Measurements from ENCODE around the gene PPFIA4.

The PPFIA4 gene

GRCh38 chr1:203099805-203100515 is 73.7 kb downstream of the PPFIA4 start:
- no peak overlapping the region for H3K4me3 ChIP-seq (ENCODE audit: insufficient read length, low read depth)
- no peak for TF ChIP-seq YY1 (IDR thresholded peaks at IDR 0.05; ENCODE audit: insufficient read depth, insufficient read length)
- TF ChIP-seq ZNF274 (IDR thresholded peaks at IDR 0.05; ENCODE audit: low read depth, low read length), result no peak
- TF ChIP-seq SUZ12 (IDR thresholded peaks at IDR 0.05; ENCODE audit: extremely low read depth, insufficient read depth, insufficient read length), result no peak
- H3K4me1 ChIP-seq (ENCODE audit: insufficient read depth, insufficient read length), result no peaks in the 10 kb centered on the region
- no peak for DNase-seq (ENCODE audit: low read depth, low spot score)
- no peaks in the 10 kb centered on the region for H3K27me3 ChIP-seq (ENCODE audit: insufficient read depth, insufficient read length)
- H3K36me3 ChIP-seq (ENCODE audit: insufficient read depth, insufficient read length, low read length), result no peaks in the 10 kb centered on the region
- no peak overlapping the region for H3K9ac ChIP-seq (ENCODE audit: insufficient read length, low read depth)
- peaks cover 32% of the 10 kb centered on the region for H3K9me3 ChIP-seq (ENCODE audit: insufficient read depth, low read length)

GRCh38 chr1:203100516-203100869 is 74.2 kb downstream of the PPFIA4 start:
- Histone ChIP-seq H3K27me3 (ENCODE audit: insufficient read depth, insufficient read length) (no peaks in the 10 kb centered on the region), H3K4me1 (ENCODE audit: insufficient read depth, insufficient read length) (no peaks in the 10 kb centered on the region), H3K4me3 (ENCODE audit: insufficient read length, low read depth) (no peak overlapping the region), H3K9ac (ENCODE audit: insufficient read length, low read depth) (no peak overlapping the region), H3K9me3 (ENCODE audit: insufficient read depth, low read length) (peaks cover 32% of the 10 kb centered on the region), H3K36me3 (ENCODE audit: insufficient read depth, insufficient read length, low read length) (no peaks in the 10 kb centered on the region)
- no peak for DNase-seq (ENCODE audit: low read depth, low spot score)
- TF ChIP-seq SUZ12 (IDR thresholded peaks at IDR 0.05; ENCODE audit: extremely low read depth, insufficient read depth, insufficient read length), result no peak
- no peak for TF ChIP-seq YY1 (IDR thresholded peaks at IDR 0.05; ENCODE audit: insufficient read depth, insufficient read length)
- TF ChIP-seq ZNF274 (IDR thresholded peaks at IDR 0.05; ENCODE audit: low read depth, low read length), result no peak

- H3K9me3 ChIP-seq (ENCODE audit: insufficient read depth, low read length), result peaks cover 21% of the 10 kb centered on the region
- no peak for TF ChIP-seq ZNF274 (IDR thresholded peaks at IDR 0.05; ENCODE audit: low read depth, low read length)
- no peak for TF ChIP-seq SUZ12 (IDR thresholded peaks at IDR 0.05; ENCODE audit: extremely low read depth, insufficient read depth, insufficient read length)
- no peak for TF ChIP-seq YY1 (IDR thresholded peaks at IDR 0.05; ENCODE audit: insufficient read depth, insufficient read length)
These were observed 75.7 kb downstream of the PPFIA4 start for GRCh38 chr1:203101813-203102634.

GRCh38 chr1:203103216-203103615 is 76.9 kb downstream of the PPFIA4 start:
- H3K9ac ChIP-seq (ENCODE audit: insufficient read length, low read depth), result no peak overlapping the region
- H3K9me3 ChIP-seq (ENCODE audit: insufficient read depth, low read length), result peaks cover 16% of the 10 kb centered on the region
- H3K4me3 ChIP-seq (ENCODE audit: insufficient read length, low read depth), result no peak overlapping the region
- H3K36me3 ChIP-seq (ENCODE audit: insufficient read depth, insufficient read length, low read length), result no peaks in the 10 kb centered on the region
- no peak for DNase-seq (ENCODE audit: low read depth, low spot score)
- H3K27me3 ChIP-seq (ENCODE audit: insufficient read depth, insufficient read length), result no peaks in the 10 kb centered on the region
- no peaks in the 10 kb centered on the region for H3K4me1 ChIP-seq (ENCODE audit: insufficient read depth, insufficient read length)
- TF ChIP-seq YY1 (IDR thresholded peaks at IDR 0.05; ENCODE audit: insufficient read depth, insufficient read length) (no peak), SUZ12 (IDR thresholded peaks at IDR 0.05; ENCODE audit: extremely low read depth, insufficient read depth, insufficient read length) (no peak), ZNF274 (IDR thresholded peaks at IDR 0.05; ENCODE audit: low read depth, low read length) (no peak)

More at GRCh38 chr1:203101813-203102634, 75.7 kb downstream of the PPFIA4 start:
- H3K4me1 ChIP-seq (ENCODE audit: insufficient read depth, insufficient read length), result no peaks in the 10 kb centered on the region
- H3K27me3 ChIP-seq (ENCODE audit: insufficient read depth, insufficient read length), result no peaks in the 10 kb centered on the region
- no peak overlapping the region for H3K9ac ChIP-seq (ENCODE audit: insufficient read length, low read depth)
- no peak for DNase-seq (ENCODE audit: low read depth, low spot score)
- H3K4me3 ChIP-seq (ENCODE audit: insufficient read length, low read depth), result no peak overlapping the region
- H3K36me3 ChIP-seq (ENCODE audit: insufficient read depth, insufficient read length, low read length), result no peaks in the 10 kb centered on the region

GRCh38 chr1:203103829-203104495 is 77.7 kb downstream of the PPFIA4 start:
- no peak for DNase-seq (ENCODE audit: low read depth, low spot score)
- Histone ChIP-seq H3K9me3 (ENCODE audit: insufficient read depth, low read length) (peaks cover 16% of the 10 kb centered on the region), H3K9ac (ENCODE audit: insufficient read length, low read depth) (no peak overlapping the region), H3K27me3 (ENCODE audit: insufficient read depth, insufficient read length) (no peaks in the 10 kb centered on the region), H3K4me1 (ENCODE audit: insufficient read depth, insufficient read length) (no peaks in the 10 kb centered on the region), H3K36me3 (ENCODE audit: insufficient read depth, insufficient read length, low read length) (no peaks in the 10 kb centered on the region), H3K4me3 (ENCODE audit: insufficient read length, low read depth) (no peak overlapping the region)
- TF ChIP-seq ZNF274 (IDR thresholded peaks at IDR 0.05; ENCODE audit: low read depth, low read length) (no peak), YY1 (IDR thresholded peaks at IDR 0.05; ENCODE audit: insufficient read depth, insufficient read length) (no peak), SUZ12 (IDR thresholded peaks at IDR 0.05; ENCODE audit: extremely low read depth, insufficient read depth, insufficient read length) (no peak)

- no peaks in the 10 kb centered on the region for H3K4me1 ChIP-seq (ENCODE audit: insufficient read depth, insufficient read length)
- no peaks in the 10 kb centered on the region for H3K36me3 ChIP-seq (ENCODE audit: insufficient read depth, insufficient read length, low read length)
- H3K9me3 ChIP-seq (ENCODE audit: insufficient read depth, low read length), result peaks cover 16% of the 10 kb centered on the region
- DNase-seq (ENCODE audit: low read depth, low spot score), result no peak
- H3K9ac ChIP-seq (ENCODE audit: insufficient read length, low read depth), result no peak overlapping the region
- no peaks in the 10 kb centered on the region for H3K27me3 ChIP-seq (ENCODE audit: insufficient read depth, insufficient read length)
- H3K4me3 ChIP-seq (ENCODE audit: insufficient read length, low read depth), result no peak overlapping the region
- TF ChIP-seq ZNF274 (IDR thresholded peaks at IDR 0.05; ENCODE audit: low read depth, low read length), result no peak
- TF ChIP-seq YY1 (IDR thresholded peaks at IDR 0.05; ENCODE audit: insufficient read depth, insufficient read length), result no peak
These were observed 78.6 kb downstream of the PPFIA4 start for GRCh38 chr1:203104789-203105390.
